SU-DHL-6 (cell line): Measurements from ENCODE around the gene FAM120A.

Experiments used
- H2AFZ ChIP-seq: fragments of 200-600 bp; sonication (generic); 2 replicates; pipeline ENCODE4 v1.6.1; 2014; ENCODE audit warnings: low read depth, mild to moderate bottlenecking, moderate library complexity, mixed read lengths, antibody characterized with exemption, low read length; ENCODE audit not compliant: severe bottlenecking
- H3F3A ChIP-seq: fragments of 200-600 bp; shearing (Covaris generic); 2 replicates; pipeline ENCODE4 v1.6.0; 2016; ENCODE audit warnings: antibody characterized with exemption, mild to moderate bottlenecking; ENCODE audit not compliant: insufficient read depth
- H3K27ac ChIP-seq: fragments of 200-600 bp; sonication (generic); 2 replicates; pipeline ENCODE4 v1.5.1; 2016; ENCODE audit warnings: low read depth, mild to moderate bottlenecking, low read length, moderate library complexity, mixed read lengths
- H3K27me3 ChIP-seq: fragments of 200-600 bp; sonication (generic), shearing (Covaris generic); 2 replicates; pipeline ENCODE4 v1.6.0; 2014; ENCODE audit warnings: mild to moderate bottlenecking, low read length
- H3K36me3 ChIP-seq: fragments of 200-600 bp; sonication (generic); 2 replicates; pipeline ENCODE4 v1.6.1; 2014; ENCODE audit warnings: mild to moderate bottlenecking, low read length, mixed read lengths
- H3K4me2 ChIP-seq: fragments of 300-600, 200-600 bp; shearing (Covaris generic), sonication (generic); 2 replicates; pipeline ENCODE4 v1.6.0; 2014; ENCODE audit warnings: low read length, low read depth, mild to moderate bottlenecking; ENCODE audit not compliant: poor library complexity, severe bottlenecking
- H3K4me3 ChIP-seq: fragments of 200-600 bp; sonication (generic); 2 replicates; pipeline ENCODE4 v1.5.1; 2014; ENCODE audit warnings: antibody characterized with exemption, low read length, mild to moderate bottlenecking, mixed read lengths; ENCODE audit not compliant: insufficient read depth, poor library complexity, severe bottlenecking
- H3K79me2 ChIP-seq: fragments of 200-600 bp; sonication (generic); 2 replicates; pipeline ENCODE4 v1.6.1; 2014; ENCODE audit warnings: mild to moderate bottlenecking, low read length, moderate library complexity; ENCODE audit not compliant: insufficient read depth
- H3K9ac ChIP-seq: fragments of 200-600 bp; sonication (generic); 2 replicates; pipeline ENCODE4 v1.7.0; 2014; ENCODE audit warnings: mild to moderate bottlenecking, low read length
- H3K9me2 ChIP-seq: fragments of 200-600 bp; sonication (generic); replicated peaks from 2 replicates; pipeline ENCODE4 v1.6.1; 2014; ENCODE audit warnings: low read length; ENCODE audit not compliant: insufficient read depth
- H3K9me3 ChIP-seq: fragments of 200-600 bp; sonication (generic); 2 replicates; pipeline ENCODE4 v1.6.1; 2014; ENCODE audit warnings: low read length, mixed read lengths; ENCODE audit not compliant: insufficient read depth
- H4K20me1 ChIP-seq: fragments of 200-600 bp; sonication (generic); 2 replicates; pipeline ENCODE4 v1.6.1; 2014; ENCODE audit warnings: low read depth, mild to moderate bottlenecking, antibody characterized with exemption, low read length, moderate library complexity, mixed read lengths
- CTCF ChIP-seq: fragments of 200-600 bp; sonication (generic); IDR thresholded peaks from one replicate; pipeline ENCODE4 v1.5.1; 2017; ENCODE audit warnings: antibody characterized with exemption, mild to moderate bottlenecking, low read length, moderate library complexity; ENCODE audit not compliant: insufficient read depth, poor library complexity, severe bottlenecking
- EZH2phosphoT487 ChIP-seq: fragments of 200-600 bp; sonication (generic), shearing (Covaris generic); conservative IDR thresholded peaks from 2 replicates; pipeline ENCODE4 v1.6.1; 2018; ENCODE audit warnings: mild to moderate bottlenecking, antibody characterized with exemption, low read length, moderate library complexity, mixed read lengths

The FAM120A gene

GRCh38 chr9:93575796-93576257 lies 124.3 kb downstream of the FAM120A start:
- H4K20me1 ChIP-seq: no peaks in the 10 kb centered on the region

GRCh38 chr9:93576258-93577077 lies 125.0 kb downstream of the FAM120A start, which contains the start of gene PHF2:
PHF2 (plus strand) TSS chr9:93576584; CDS start chr9:93576774, 190 bp downstream.
- peak within 1 kb of the TSS; percentile 79 for H3K9ac ChIP-seq
- peak within 1 kb of the TSS; percentile 93 for H2AFZ ChIP-seq
- peak within 1 kb of the TSS; percentile 72 for H3K4me3 ChIP-seq
- H3K27ac ChIP-seq: no peak within 1 kb of the TSS
- no peaks in the 10 kb centered on the region for H4K20me1 ChIP-seq
- peak within 1 kb of the TSS; percentile 79 for H3K4me2 ChIP-seq
- no peaks in the 10 kb centered on the region for H3K9me2 ChIP-seq
- no peaks in the 10 kb centered on the region; the same call in 1 of the 2 replicates for H3K79me2 ChIP-seq
- no peaks in the 10 kb centered on the region for H3K27me3 ChIP-seq
- no peaks in the 10 kb centered on the region for H3K36me3 ChIP-seq
- TF ChIP-seq CTCF: no peak
- no peaks in the 10 kb centered on the region for H3F3A ChIP-seq
- no peaks in the 10 kb centered on the region for H3K9me3 ChIP-seq

More at GRCh38 chr9:93575796-93576257, 124.3 kb downstream of the FAM120A start:
- TF ChIP-seq EZH2phosphoT487 (no peak), CTCF (no peak)
- Histone ChIP-seq H3K4me3 (peak overlapping the region; percentile 72), H3F3A (no peaks in the 10 kb centered on the region), H3K4me2 (peak overlapping the region; percentile 79), H3K27me3 (no peaks in the 10 kb centered on the region), H2AFZ (peak overlapping the region; percentile 93), H3K27ac (no peak overlapping the region), H3K36me3 (no peaks in the 10 kb centered on the region), H3K9me3 (no peaks in the 10 kb centered on the region), H3K79me2 (no peaks in the 10 kb centered on the region; the same call in 1 of the 2 replicates), H3K9ac (peak overlapping the region; percentile 79), H3K9me2 (no peaks in the 10 kb centered on the region)

GRCh38 chr9:93577078-93577974 lies 125.8 kb downstream of the FAM120A start:
- no peaks in the 10 kb centered on the region for H4K20me1 ChIP-seq
- TF ChIP-seq CTCF (no peak), EZH2phosphoT487 (no peak)
- H3K4me3 ChIP-seq: peak overlapping the region; percentile 50
- H3K36me3 ChIP-seq: no peaks in the 10 kb centered on the region
- H3K9me2 ChIP-seq: no peaks in the 10 kb centered on the region
- no peaks in the 10 kb centered on the region for H3F3A ChIP-seq
- peak overlapping the region; percentile 49 for H3K4me2 ChIP-seq
- H3K27me3 ChIP-seq: no peaks in the 10 kb centered on the region
- no peaks in the 10 kb centered on the region for H3K9me3 ChIP-seq
- peak overlapping the region; percentile 56 for H3K9ac ChIP-seq
- H3K79me2 ChIP-seq: no peaks in the 10 kb centered on the region; the same call in 1 of the 2 replicates
- H2AFZ ChIP-seq: peak overlapping the region; percentile 59
- no peak overlapping the region for H3K27ac ChIP-seq
